D721Med (cell line): ENCODE measurements around the gene TGFBR3.

ENCODE experiments used
- DNase-seq: peaks from one replicate; pipeline ENCODE4 v3.0.0; 2011; ENCODE audit warnings: low spot score; ENCODE audit not compliant: insufficient read length
- FAIRE-seq: peaks from 2 replicates; lab custom pipeline; 2011; peaks lifted over from hg19 to GRCh38; lab: Jason Lieb, UNC
- TF ChIP-seq, protein P1 (sequence below): IDR thresholded peaks from 2 replicates; pipeline ENCODE4 v1.5.1; 2012; ENCODE audit warnings: mild to moderate bottlenecking, control low read depth; ENCODE audit not compliant: insufficient read depth; ENCODE audit errors: missing control alignments

TGFBR3 gene

GRCh38 chr1:91730801-91731732 is 154.9 kb downstream of the TGFBR3 start:
- TF ChIP-seq, protein P1, sequence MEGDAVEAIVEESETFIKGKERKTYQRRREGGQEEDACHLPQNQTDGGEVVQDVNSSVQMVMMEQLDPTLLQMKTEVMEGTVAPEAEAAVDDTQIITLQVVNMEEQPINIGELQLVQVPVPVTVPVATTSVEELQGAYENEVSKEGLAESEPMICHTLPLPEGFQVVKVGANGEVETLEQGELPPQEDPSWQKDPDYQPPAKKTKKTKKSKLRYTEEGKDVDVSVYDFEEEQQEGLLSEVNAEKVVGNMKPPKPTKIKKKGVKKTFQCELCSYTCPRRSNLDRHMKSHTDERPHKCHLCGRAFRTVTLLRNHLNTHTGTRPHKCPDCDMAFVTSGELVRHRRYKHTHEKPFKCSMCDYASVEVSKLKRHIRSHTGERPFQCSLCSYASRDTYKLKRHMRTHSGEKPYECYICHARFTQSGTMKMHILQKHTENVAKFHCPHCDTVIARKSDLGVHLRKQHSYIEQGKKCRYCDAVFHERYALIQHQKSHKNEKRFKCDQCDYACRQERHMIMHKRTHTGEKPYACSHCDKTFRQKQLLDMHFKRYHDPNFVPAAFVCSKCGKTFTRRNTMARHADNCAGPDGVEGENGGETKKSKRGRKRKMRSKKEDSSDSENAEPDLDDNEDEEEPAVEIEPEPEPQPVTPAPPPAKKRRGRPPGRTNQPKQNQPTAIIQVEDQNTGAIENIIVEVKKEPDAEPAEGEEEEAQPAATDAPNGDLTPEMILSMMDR = no peak
- FAIRE-seq (no peak), DNase-seq (no peak)

DNA sequence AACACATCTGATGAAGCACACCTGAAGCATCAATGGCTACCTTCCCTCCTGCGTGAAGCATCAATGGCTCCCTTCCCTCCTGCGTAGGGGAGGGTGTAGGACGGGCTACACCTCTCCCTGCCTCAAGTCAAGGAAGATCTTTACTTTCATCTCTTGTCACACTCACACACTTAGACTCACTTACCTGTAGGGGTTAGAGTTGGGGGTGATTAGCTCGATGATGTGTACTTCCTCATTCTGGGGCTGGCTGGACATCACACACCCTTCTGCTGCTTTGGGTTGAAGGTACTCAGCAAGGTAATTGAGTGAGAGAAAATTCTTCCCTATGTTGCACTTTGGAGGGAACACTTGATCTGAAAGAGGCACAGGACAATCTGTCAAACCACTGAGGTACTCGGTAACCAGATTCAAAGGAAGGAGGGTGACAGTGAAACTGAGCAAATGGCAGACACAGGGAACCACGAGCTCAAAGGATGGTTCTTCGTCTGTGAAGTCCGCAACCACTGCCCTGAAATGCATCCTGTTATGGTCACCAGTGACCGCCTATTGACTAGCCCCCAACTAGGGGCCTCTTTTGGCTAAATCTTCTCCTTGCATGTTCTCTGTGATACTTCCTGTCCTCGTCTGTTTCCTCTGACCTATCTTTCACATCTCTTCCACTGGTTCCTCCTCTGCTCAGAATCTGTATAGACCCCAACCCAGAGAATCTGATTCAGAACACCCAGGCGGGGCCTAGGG is 156.2 kb downstream of the TGFBR3 start:
- DNase-seq (no peak), FAIRE-seq (no peak)
- TF ChIP-seq, protein P1 = no peak

DNA sequence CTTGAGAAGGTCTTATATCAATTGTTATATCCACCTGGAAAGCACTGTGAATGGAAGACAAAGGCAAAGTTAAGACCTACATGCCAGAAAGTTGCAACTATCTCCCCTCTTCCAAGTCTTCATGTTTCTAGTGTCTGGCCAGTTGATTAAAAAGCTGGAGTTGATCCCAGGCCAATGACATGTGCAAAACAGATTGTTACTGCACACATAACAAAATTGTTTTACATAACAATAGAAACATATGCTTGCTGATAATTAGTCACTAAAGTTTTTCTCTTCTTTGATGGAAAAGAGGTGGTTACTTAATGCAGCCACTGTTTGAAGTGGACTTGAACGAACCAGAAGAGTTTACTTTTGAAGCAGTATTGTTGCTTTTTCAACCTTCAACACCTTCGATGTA is 158.2 kb downstream of the TGFBR3 start:
- TF ChIP-seq, protein P1 = no peak
- DNase-seq (no peak), FAIRE-seq (no peak)

GRCh38 chr1:91725989-91726721 is 159.8 kb downstream of the TGFBR3 start:
- FAIRE-seq (no peak), DNase-seq (no peak)
- TF ChIP-seq, protein P1 = no peak

- DNase-seq (no peak), FAIRE-seq (no peak)
- TF ChIP-seq, protein P1 = no peak
Observed at GRCh38 chr1:91725618-91725988, 160.3 kb downstream of the TGFBR3 start.

GRCh38 chr1:91724644-91725043 is 161.3 kb downstream of the TGFBR3 start:
- no peak for DNase-seq
- no peak for FAIRE-seq
- TF ChIP-seq, protein P1 = no peak
